Measurements from ENCODE around the gene CSRNP3.

The CSRNP3 gene

GRCh38 chr2:165594231-165594934 is 124.9 kb downstream of the CSRNP3 start:
- no peak for DNase-seq

- no peak for DNase-seq
Observed at GRCh38 chr2:165594935-165595255, 125.4 kb downstream of the CSRNP3 start.

- DNase-seq, result no peak
Observed at GRCh38 chr2:165596788-165597187, 127.3 kb downstream of the CSRNP3 start.

- no peak for DNase-seq
Observed at GRCh38 chr2:165601065-165601830, 131.8 kb downstream of the CSRNP3 start.

GRCh38 chr2:165601928-165602521 is 132.5 kb downstream of the CSRNP3 start:
- no peak for DNase-seq

- DNase-seq, result no peak
Observed at GRCh38 chr2:165609672-165610071, 140.2 kb downstream of the CSRNP3 start.

GRCh38 chr2:165610591-165611029 is 141.1 kb downstream of the CSRNP3 start:
- no peak for DNase-seq

- DNase-seq, result no peak
Observed at GRCh38 chr2:165617741-165618481, 148.4 kb downstream of the CSRNP3 start.

- no peak for DNase-seq
Observed at GRCh38 chr2:165618806-165619205, 149.3 kb downstream of the CSRNP3 start.

- DNase-seq, result no peak
Observed at GRCh38 chr2:165621086-165621560, 151.6 kb downstream of the CSRNP3 start.

- DNase-seq, result no peak
Observed at GRCh38 chr2:165623161-165623560, 153.7 kb downstream of the CSRNP3 start.

GRCh38 chr2:165623783-165624469 is 154.4 kb downstream of the CSRNP3 start:
- no peak for DNase-seq

- DNase-seq, result no peak
Observed at GRCh38 chr2:165624470-165624800, 154.9 kb downstream of the CSRNP3 start.

- DNase-seq, result no peak
Observed at GRCh38 chr2:165627470-165627869, 158.0 kb downstream of the CSRNP3 start.

- DNase-seq, result no peak
Observed at GRCh38 chr2:165629776-165630175, 160.3 kb downstream of the CSRNP3 start.

GRCh38 chr2:165630236-165630635 is 160.7 kb downstream of the CSRNP3 start:
- DNase-seq, result no peak

GRCh38 chr2:165631089-165631488 is 161.6 kb downstream of the CSRNP3 start:
- no peak for DNase-seq

- DNase-seq, result no peak
Observed at GRCh38 chr2:165632594-165632993, 163.1 kb downstream of the CSRNP3 start.

- DNase-seq, result no peak
Observed at GRCh38 chr2:165633431-165633830, 163.9 kb downstream of the CSRNP3 start.

- no peak for DNase-seq
Observed at GRCh38 chr2:165634282-165634681, 164.8 kb downstream of the CSRNP3 start.

- no peak for DNase-seq
Observed at GRCh38 chr2:165634855-165635254, 165.4 kb downstream of the CSRNP3 start.

GRCh38 chr2:165635532-165635931 is 166.0 kb downstream of the CSRNP3 start:
- DNase-seq, result no peak

- DNase-seq, result no peak
Observed at GRCh38 chr2:165636959-165637358, 167.5 kb downstream of the CSRNP3 start.
